ENCODE measurements around the gene KCNJ13. TPM values are rescaled to one million over a fixed set of nuclear protein-coding genes. Genes with fewer than 3 reads are reported as not detected.

The KCNJ13 gene
- total RNA-seq, 4 donors from 2014 or later = not detected

- TF ChIP-seq CTCF (IDR thresholded peaks at IDR 0.05; ENCODE audit: low read depth) = no peak
These were observed 11.4 kb upstream of the KCNJ13 start for GRCh38 chr2:232787806-232788205.

- TF ChIP-seq CTCF (IDR thresholded peaks at IDR 0.05; ENCODE audit: low read depth) = no peak
These were observed 6.9 kb upstream of the KCNJ13 start for GRCh38 chr2:232783278-232783677.

- no peak for TF ChIP-seq CTCF (IDR thresholded peaks at IDR 0.05; ENCODE audit: low read depth)
These were observed 5.4 kb upstream of the KCNJ13 start for GRCh38 chr2:232781765-232782164.

- no peak for TF ChIP-seq CTCF (IDR thresholded peaks at IDR 0.05; ENCODE audit: low read depth)
These were observed 3.6 kb upstream of the KCNJ13 start for GRCh38 chr2:232779934-232780333.

- no peak for TF ChIP-seq CTCF (IDR thresholded peaks at IDR 0.05; ENCODE audit: low read depth)
These were observed 3.1 kb upstream of the KCNJ13 start for GRCh38 chr2:232779465-232779864.

- TF ChIP-seq CTCF (IDR thresholded peaks at IDR 0.05; ENCODE audit: low read depth) = no peak
These were observed 911 bp upstream of the KCNJ13 start for GRCh38 chr2:232777276-232777675.

GRCh38 chr2:232773815-232774214 is 2.5 kb downstream of the KCNJ13 start:
- no peak for TF ChIP-seq CTCF (IDR thresholded peaks at IDR 0.05; ENCODE audit: low read depth)
